Measurements from ENCODE around the gene CYP2S1. TPM values are rescaled to one million over a fixed set of nuclear protein-coding genes. Genes with fewer than 3 reads are reported as not detected.
A peak's percentile ranks its signal among the peaks of the same experiment; 100 is the strongest.

The CYP2S1 gene
- total RNA-seq, 1 experiment from 2014 or later = 191 TPM

DNA sequence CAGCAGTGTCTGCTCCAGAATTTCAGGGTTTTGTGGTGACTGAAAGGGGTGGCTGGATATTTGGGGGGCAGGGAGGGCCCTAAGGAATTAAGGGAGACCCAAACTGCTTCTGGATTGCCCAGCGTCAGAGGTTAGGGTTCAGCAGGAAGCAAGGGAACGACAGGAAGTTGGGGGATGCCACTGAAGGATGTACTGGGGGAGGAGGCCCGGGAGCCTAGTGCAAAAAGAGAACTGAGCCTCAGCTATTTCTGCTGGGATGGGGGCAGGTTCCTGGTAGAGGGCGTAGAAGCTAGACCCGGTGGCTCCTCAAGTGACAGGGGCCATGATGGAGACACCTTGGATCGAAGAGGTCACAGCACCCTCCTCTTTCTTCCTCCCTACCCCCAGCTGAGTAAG, 1.1 kb downstream of the CYP2S1 start:
- no peaks in the 10 kb centered on the region for H3K9me3 Mint-ChIP-seq
- H3K4me1 Mint-ChIP-seq = peaks cover 64% of the 10 kb centered on the region
- TF ChIP-seq ZNF396 (CRISPR knock-in tag; IDR thresholded peaks at IDR 0.05; ENCODE audit: borderline replicate concordance) (no peak), ETV6 (CRISPR knock-in tag; IDR thresholded peaks at IDR 0.05) (0 out of 2 replicates have a peak, but pooled peaks have one; percentile 41)
- H3K27me3 Mint-ChIP-seq (ENCODE audit: low read depth) = no peaks in the 10 kb centered on the region
- H3K27ac Mint-ChIP-seq = peak overlapping the region; percentile 88
- DNase-seq (ENCODE audit: low spot score) (no peak), ATAC-seq (no peak)
- ChIA-PET CTCF (interaction anchor here (1.0 to 2.9 kb wide), 4 partner anchors 10 to 69 kb away, joined by 4 to 22 read pairs (median 10); partner anchors contain the start of gene HNRNPUL1), POLR2A (interaction anchor here (0.5 to 1.6 kb wide), 4 partner anchors 18 to 70 kb away, joined by 3 to 4 read pairs (median 3); partner anchors contain the start of gene HNRNPUL1)
- peak overlapping the region; percentile 93 for H3K4me3 Mint-ChIP-seq
- peaks cover 39% of the 10 kb centered on the region for H3K36me3 Mint-ChIP-seq

DNA sequence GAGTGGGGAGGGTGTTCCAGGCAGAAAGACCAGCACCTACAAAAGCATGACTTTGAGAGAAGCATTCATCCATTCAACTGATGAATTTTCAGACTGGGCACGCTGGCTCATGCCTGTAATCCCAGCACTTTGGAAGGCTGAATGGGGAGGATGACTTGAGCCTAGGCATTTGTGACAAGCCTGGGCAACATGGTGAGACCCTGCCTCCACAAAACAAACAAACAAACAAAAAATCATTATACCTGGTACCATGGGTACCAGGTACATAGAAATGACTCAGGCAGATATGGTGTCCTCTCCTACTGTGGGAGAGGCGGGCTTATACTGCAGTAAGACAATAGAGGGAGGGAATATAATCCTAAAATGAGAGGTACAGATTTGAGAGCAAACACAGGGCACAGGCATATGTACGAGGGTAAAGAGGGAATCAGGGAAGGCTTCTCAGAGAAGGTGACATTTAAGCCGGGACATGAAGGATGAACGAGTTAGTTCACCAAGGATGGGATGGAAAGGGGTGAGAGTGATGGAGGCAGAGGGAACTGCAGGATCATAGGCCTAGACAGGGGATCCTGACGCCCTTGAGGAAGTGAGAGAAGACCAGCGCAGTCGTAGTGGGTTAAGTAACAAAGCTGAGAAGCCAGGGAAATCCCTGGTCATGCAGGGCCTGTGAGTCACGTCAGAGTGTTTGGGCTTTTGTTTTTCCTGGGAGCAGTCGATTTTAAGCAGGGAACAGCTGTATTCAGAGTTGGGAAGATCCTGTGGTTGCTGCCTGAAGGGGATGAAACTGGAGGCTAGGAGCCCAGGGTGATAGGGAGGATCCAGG, 2.9 kb downstream of the CYP2S1 start:
- TF ChIP-seq E2F4 (CRISPR knock-in tag; IDR thresholded peaks at IDR 0.05; ENCODE audit: borderline replicate concordance, low read depth) (no peak), ESRRA (CRISPR knock-in tag; IDR thresholded peaks at IDR 0.05; ENCODE audit: borderline replicate concordance) (no peak)
- Mint-ChIP-seq H3K9me3 (no peaks in the 10 kb centered on the region), H3K27ac (peak overlapping the region; percentile 89), H3K4me3 (peak overlapping the region; percentile 29; the same call in 1 of the 2 replicates), H3K27me3 (ENCODE audit: low read depth) (no peaks in the 10 kb centered on the region), H3K4me1 (peaks cover 51% of the 10 kb centered on the region), H3K36me3 (peaks cover 50% of the 10 kb centered on the region)
- ChIA-PET CTCF (interaction anchor here (0.5 to 0.7 kb wide), 2 partner anchors 8 to 188 kb away, joined by 3 read pairs; no protein-coding TSS in a partner anchor), POLR2A (no interaction called here)
- ATAC-seq (no peak), DNase-seq (ENCODE audit: low spot score) (no peak)

DNA sequence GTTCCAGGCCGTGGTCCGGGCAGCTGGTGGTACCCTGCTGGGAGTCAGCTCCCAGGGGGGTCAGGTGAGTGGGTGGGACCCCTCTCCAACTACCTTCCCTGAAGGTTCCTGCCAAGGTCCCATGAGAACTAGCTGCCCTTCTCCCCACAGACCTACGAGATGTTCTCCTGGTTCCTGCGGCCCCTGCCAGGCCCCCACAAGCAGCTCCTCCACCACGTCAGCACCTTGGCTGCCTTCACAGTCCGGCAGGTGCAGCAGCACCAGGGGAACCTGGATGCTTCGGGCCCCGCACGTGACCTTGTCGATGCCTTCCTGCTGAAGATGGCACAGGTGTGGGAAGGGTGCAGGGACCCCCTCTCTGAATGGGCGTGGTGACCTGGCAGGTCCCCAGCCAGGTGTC, 5.5 kb downstream of the CYP2S1 start:
- ATAC-seq = no peak
- ChIA-PET POLR2A (no interaction called here), CTCF (no interaction called here)
- peaks cover 35% of the 10 kb centered on the region for H3K4me1 Mint-ChIP-seq
- DNase-seq (ENCODE audit: low spot score) = no peak
- peak overlapping the region; percentile 88; the same call in 1 of the 2 replicates for H3K27ac Mint-ChIP-seq
- no peaks in the 10 kb centered on the region for H3K9me3 Mint-ChIP-seq
- no peak for TF ChIP-seq ZNF532 (CRISPR knock-in tag; IDR thresholded peaks at IDR 0.05; ENCODE audit: borderline replicate concordance)
- no peak for TF ChIP-seq IRF2 (CRISPR knock-in tag; IDR thresholded peaks at IDR 0.05; ENCODE audit: borderline replicate concordance, low read depth)
- 0 out of 2 replicates have a peak, but pooled peaks have one; percentile 26 for TF ChIP-seq NR1H2 (CRISPR knock-in tag; IDR thresholded peaks at IDR 0.05)
- H3K27me3 Mint-ChIP-seq (ENCODE audit: low read depth) = no peaks in the 10 kb centered on the region
- peaks cover 69% of the 10 kb centered on the region for H3K36me3 Mint-ChIP-seq
- no peak overlapping the region for H3K4me3 Mint-ChIP-seq

DNA sequence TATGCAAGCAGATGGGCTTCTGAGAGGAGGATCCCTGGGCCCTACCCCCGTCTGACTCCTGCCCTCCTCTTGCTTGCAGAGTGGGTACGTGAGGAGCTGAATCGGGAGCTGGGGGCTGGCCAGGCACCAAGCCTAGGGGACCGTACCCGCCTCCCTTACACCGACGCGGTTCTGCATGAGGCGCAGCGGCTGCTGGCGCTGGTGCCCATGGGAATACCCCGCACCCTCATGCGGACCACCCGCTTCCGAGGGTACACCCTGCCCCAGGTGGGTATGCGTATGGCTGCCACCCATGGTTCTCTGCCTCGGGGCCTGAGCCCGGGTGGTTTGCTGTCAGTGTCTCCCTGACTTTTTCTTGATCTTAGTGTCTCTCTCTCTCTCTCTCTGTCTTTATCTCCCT, 10.4 kb downstream of the CYP2S1 start:
- Mint-ChIP-seq H3K36me3 (peaks cover 69% of the 10 kb centered on the region), H3K9me3 (no peaks in the 10 kb centered on the region), H3K27me3 (ENCODE audit: low read depth) (no peaks in the 10 kb centered on the region), H3K27ac (0 out of 2 replicates have a peak overlapping the region, but pooled peaks have one; percentile 45), H3K4me3 (no peak overlapping the region), H3K4me1 (peaks cover 2% of the 10 kb centered on the region)
- no peak for ATAC-seq
- CTCF ChIA-PET = interaction anchor here (1.0 to 3.4 kb wide), 9 partner anchors 14 to 223 kb away, joined by 3 to 95 read pairs (median 4); partner anchors contain the start of gene HNRNPUL1
- TF ChIP-seq PRRX2 (CRISPR knock-in tag; IDR thresholded peaks at IDR 0.05) (no peak), CDX4 (CRISPR knock-in tag; IDR thresholded peaks at IDR 0.05; ENCODE audit: borderline replicate concordance) (no peak), EMX1 (CRISPR knock-in tag; IDR thresholded peaks at IDR 0.05) (no peak)
- POLR2A ChIA-PET = no interaction called here
- DNase-seq (ENCODE audit: low spot score) = no peak
